HL-60 (cell line): ENCODE data around the gene TGFBI.

Source experiments
- DNase-seq, 2 experiments: peaks; one replicate each; pipeline ENCODE4 v3.0.0-alpha.2; 2010 to 2020; ENCODE audit warnings: low read depth in 1 of 2, low spot score in 1 of 2
- H3K27ac ChIP-seq: fragments of 250-450 bp; sonication (Bioruptor Pico); replicated peaks from 2 replicates; pipeline ENCODE4 v1.5.1; 2020; ENCODE audit warnings: mild to moderate bottlenecking, moderate library complexity
- H3K27me3 ChIP-seq: fragments of 250-450 bp; sonication (Bioruptor Pico); 2 replicates; pipeline ENCODE4 v1.5.1; 2021; ENCODE audit warnings: mild to moderate bottlenecking, moderate library complexity; ENCODE audit not compliant: insufficient read depth, poor library complexity, severe bottlenecking
- H3K4me3 ChIP-seq: replicated peaks from 2 replicates; pipeline ENCODE4 v1.5.1; 2011; ENCODE audit warnings: mild to moderate bottlenecking, control low read depth, low read length; ENCODE audit not compliant: insufficient read depth
- CTCF ChIP-seq: IDR thresholded peaks from one replicate; pipeline ENCODE4 v1.5.1; 2011; ENCODE audit warnings: low read length, control low read depth, inconsistent platforms; ENCODE audit not compliant: insufficient read depth
- GABPA ChIP-seq: IDR thresholded peaks from 2 replicates; pipeline ENCODE4 v1.6.1; 2012; ENCODE audit warnings: low read depth
- POLR2AphosphoS5 ChIP-seq: IDR thresholded peaks from 2 replicates; pipeline ENCODE4 v1.6.1; 2012; ENCODE audit warnings: low read depth
- REST ChIP-seq: IDR thresholded peaks from 2 replicates; pipeline ENCODE4 v1.6.1; 2012; ENCODE audit warnings: low read depth; ENCODE audit not compliant: insufficient replicate concordance
- SPI1 ChIP-seq: IDR thresholded peaks from 2 replicates; pipeline ENCODE4 v1.6.1; 2012; ENCODE audit warnings: low read depth, mild to moderate bottlenecking, borderline replicate concordance

The TGFBI gene

GRCh38 chr5:136033848-136034247, 5.1 kb downstream of the TGFBI start:
- no peak for DNase-seq
- no peaks in the 10 kb centered on the region for H3K27me3 ChIP-seq
- no peak for TF ChIP-seq GABPA
- TF ChIP-seq CTCF: no peak
- no peak for TF ChIP-seq SPI1
- no peak for TF ChIP-seq POLR2AphosphoS5
- TF ChIP-seq REST: no peak
- H3K4me3 ChIP-seq: no peak overlapping the region
- H3K27ac ChIP-seq: no peak overlapping the region

GRCh38 chr5:136034492-136034891, 5.7 kb downstream of the TGFBI start:
- TF ChIP-seq REST (no peak), CTCF (no peak), GABPA (no peak), POLR2AphosphoS5 (no peak), SPI1 (no peak)
- Histone ChIP-seq H3K27ac (no peak overlapping the region), H3K4me3 (no peak overlapping the region), H3K27me3 (no peaks in the 10 kb centered on the region)
- DNase-seq: no peak

- Histone ChIP-seq H3K27ac (no peak overlapping the region), H3K27me3 (no peaks in the 10 kb centered on the region), H3K4me3 (no peak overlapping the region)
- TF ChIP-seq REST: no peak
- TF ChIP-seq GABPA: no peak
- no peak for TF ChIP-seq SPI1
- no peak for TF ChIP-seq CTCF
- no peak for TF ChIP-seq POLR2AphosphoS5
- DNase-seq: no peak
Measured at GRCh38 chr5:136034984-136035383, 6.2 kb downstream of the TGFBI start.
